Progenitor cell of endocrine pancreas (in vitro differentiated cells): ENCODE results near the gene KRT26. TPM values are rescaled to one million over a fixed set of nuclear protein-coding genes. Genes with fewer than 3 reads are reported as not detected.

ENCODE experiments used
- DNase-seq: peaks from one replicate; pipeline ENCODE4 v3.0.0; 2021; ENCODE audit warnings: low spot score; ENCODE audit not compliant: unreplicated experiment
- H3K27ac Mint-ChIP-seq: 2 replicates; pipeline ENCODE4 v1.8.0; 2021; ENCODE audit warnings: mild to moderate bottlenecking, moderate library complexity, mixed read lengths
- H3K27me3 Mint-ChIP-seq: 2 replicates; pipeline ENCODE4 v1.8.0; 2021; ENCODE audit warnings: mixed read lengths
- H3K36me3 Mint-ChIP-seq: 2 replicates; pipeline ENCODE4 v1.8.0; 2022; ENCODE audit warnings: mixed read lengths; ENCODE audit not compliant: insufficient read depth
- H3K4me1 Mint-ChIP-seq: 2 replicates; pipeline ENCODE4 v1.8.0; 2021; ENCODE audit warnings: low read depth, mixed read lengths
- H3K4me3 Mint-ChIP-seq: 2 replicates; pipeline ENCODE4 v1.8.0; 2021; ENCODE audit warnings: low read depth, mild to moderate bottlenecking, moderate library complexity, mixed read lengths
- H3K9me3 Mint-ChIP-seq: 2 replicates; pipeline ENCODE4 v1.8.0; 2021; ENCODE audit warnings: low read depth, mixed read lengths
- CTCF ChIP-seq: fragments of 200-600 bp; sonication (generic); IDR thresholded peaks from one replicate; pipeline ENCODE4 v1.5.0; 2021; ENCODE audit warnings: antibody characterized with exemption, mild to moderate bottlenecking; ENCODE audit not compliant: unreplicated experiment
- total RNA-seq: library from RNA; stranded (reverse); gene quantifications from 2 replicates; pipeline ENCODE4 v1.2.1, GENCODE V29; 2021

KRT26 gene
- total RNA-seq, 1 donor from 2014 or later = not detected

- no peak overlapping the region for H3K4me3 Mint-ChIP-seq
- H3K9me3 Mint-ChIP-seq = no peaks in the 10 kb centered on the region
- H3K27me3 Mint-ChIP-seq = peaks cover 51% of the 10 kb centered on the region
Observed at GRCh38 chr17:40813804-40814203, 41.8 kb upstream of the KRT26 start.

GRCh38 chr17:40812639-40813038 is 40.6 kb upstream of the KRT26 start:
- Mint-ChIP-seq H3K27me3 (peaks cover 61% of the 10 kb centered on the region), H3K9me3 (no peaks in the 10 kb centered on the region)

More at GRCh38 chr17:40813804-40814203, 41.8 kb upstream of the KRT26 start:
- no peak for DNase-seq
- H3K36me3 Mint-ChIP-seq = peaks cover 11% of the 10 kb centered on the region
- TF ChIP-seq CTCF = no peak
- peaks cover 1% of the 10 kb centered on the region for H3K4me1 Mint-ChIP-seq
- no peak overlapping the region for H3K27ac Mint-ChIP-seq

GRCh38 chr17:40810494-40810893 is 38.5 kb upstream of the KRT26 start:
- H3K27ac Mint-ChIP-seq = no peak overlapping the region
- H3K36me3 Mint-ChIP-seq = no peaks in the 10 kb centered on the region
- H3K27me3 Mint-ChIP-seq = peaks cover 75% of the 10 kb centered on the region
- H3K9me3 Mint-ChIP-seq = no peaks in the 10 kb centered on the region
- no peak for TF ChIP-seq CTCF
- no peak overlapping the region for H3K4me3 Mint-ChIP-seq
- H3K4me1 Mint-ChIP-seq = no peaks in the 10 kb centered on the region
- no peak for DNase-seq

More at GRCh38 chr17:40812639-40813038, 40.6 kb upstream of the KRT26 start:
- Mint-ChIP-seq H3K4me3 (no peak overlapping the region), H3K27ac (no peak overlapping the region), H3K36me3 (peaks cover 11% of the 10 kb centered on the region), H3K4me1 (peaks cover 1% of the 10 kb centered on the region)
- DNase-seq = no peak
- no peak for TF ChIP-seq CTCF

- DNase-seq = no peak
- Mint-ChIP-seq H3K4me3 (no peak overlapping the region), H3K9me3 (no peaks in the 10 kb centered on the region), H3K27me3 (peaks cover 80% of the 10 kb centered on the region), H3K4me1 (no peaks in the 10 kb centered on the region), H3K27ac (no peak overlapping the region), H3K36me3 (no peaks in the 10 kb centered on the region)
- no peak for TF ChIP-seq CTCF
Observed at GRCh38 chr17:40809721-40810421, 37.9 kb upstream of the KRT26 start.

GRCh38 chr17:40806131-40806530 is 34.1 kb upstream of the KRT26 start:
- Mint-ChIP-seq H3K9me3 (no peaks in the 10 kb centered on the region), H3K36me3 (no peaks in the 10 kb centered on the region), H3K27me3 (peaks cover 47% of the 10 kb centered on the region), H3K4me1 (peaks cover 2% of the 10 kb centered on the region), H3K4me3 (no peak overlapping the region), H3K27ac (no peak overlapping the region)
- no peak for TF ChIP-seq CTCF
- DNase-seq = no peak
